Globus pallidus (tissue), 1 donor: ENCODE measurements around the gene LSP1.

Source experiments
- DNase-seq: peaks from one replicate; pipeline ENCODE4 v3.0.0-alpha.2; 2015; ENCODE audit warnings: low spot score

Gene LSP1

GRCh38 chr11:1848640-1849430, 4.0 kb upstream of the LSP1 start:
- no peak for DNase-seq

- DNase-seq = no peak
These were observed 1.3 kb upstream of the LSP1 start for GRCh38 chr11:1851468-1852180.

GRCh38 chr11:1852271-1852876, 510 bp upstream of the LSP1 start:
- no peak for DNase-seq

GRCh38 chr11:1853376-1854131, 670 bp downstream of the LSP1 start:
- DNase-seq = no peak

- no peak for DNase-seq
These were observed 1.5 kb downstream of the LSP1 start for GRCh38 chr11:1854132-1854948.

- no peak for DNase-seq
These were observed 2.3 kb downstream of the LSP1 start for GRCh38 chr11:1854949-1855885.

GRCh38 chr11:1855886-1856265, 3.0 kb downstream of the LSP1 start:
- DNase-seq = no peak

- DNase-seq = no peak
These were observed 3.6 kb downstream of the LSP1 start for GRCh38 chr11:1856306-1857005.

GRCh38 chr11:1857064-1857463, 4.2 kb downstream of the LSP1 start:
- DNase-seq = no peak

GRCh38 chr11:1858154-1858553, 5.3 kb downstream of the LSP1 start:
- DNase-seq = no peak

GRCh38 chr11:1858576-1858975, 5.7 kb downstream of the LSP1 start:
- DNase-seq = no peak

- DNase-seq = no peak
These were observed 6.1 kb downstream of the LSP1 start for GRCh38 chr11:1859004-1859403.

GRCh38 chr11:1860108-1860507, 7.2 kb downstream of the LSP1 start:
- no peak for DNase-seq

GRCh38 chr11:1861435-1862411, 8.8 kb downstream of the LSP1 start:
- no peak for DNase-seq

- no peak for DNase-seq
These were observed 9.9 kb downstream of the LSP1 start for GRCh38 chr11:1862588-1863351.

- peak; percentile 75 for DNase-seq
These were observed 10.7 kb downstream of the LSP1 start for GRCh38 chr11:1863352-1864216.

- DNase-seq = no peak
These were observed 11.3 kb downstream of the LSP1 start for GRCh38 chr11:1864231-1864630.
